ENCODE results near the gene ASB16. TPM values are rescaled to one million over a fixed set of nuclear protein-coding genes. Genes with fewer than 3 reads are reported as not detected.

The ASB16 gene
- total RNA-seq, 2 experiments from 2014 or later, result 0.38 TPM; not detected in 1

- H3K36me3 Mint-ChIP-seq (ENCODE audit: low read depth), result peaks cover 27% of the 10 kb centered on the region
- no peak overlapping the region for H3K27ac Mint-ChIP-seq
- no peaks in the 10 kb centered on the region for H3K9me3 Mint-ChIP-seq
- ChIA-PET POLR2A (interaction anchor here (0.9 to 25.4 kb wide), 8 partner anchors 12 to 167 kb away, joined by 3 to 504 read pairs (median 21); partner anchors contain the start of genes ASB16, ATXN7L3, HDAC5 and LSM12), CTCF (interaction anchor here (0.6 to 3.1 kb wide), 6 partner anchors 16 to 700 kb away, joined by 3 to 11 read pairs (median 6); partner anchors contain the start of gene UBTF)
- no peak overlapping the region for H3K4me3 Mint-ChIP-seq
- peaks cover 48% of the 10 kb centered on the region for H3K4me1 Mint-ChIP-seq
- DNase-seq, result no peak
- no peaks in the 10 kb centered on the region for H3K27me3 Mint-ChIP-seq
Observed at GRCh38 chr17:44184212-44184810, 13.8 kb downstream of the ASB16 start.

GRCh38 chr17:44186307-44187130 is 16.0 kb downstream of the ASB16 start, which contains the start of gene TMUB2:
Gene TMUB2 (plus strand): TSS chr17:44186972. CDS start chr17:44187709, 737 bp downstream.
- H3K9me3 Mint-ChIP-seq, result no peaks in the 10 kb centered on the region
- peaks cover 38% of the 10 kb centered on the region for H3K36me3 Mint-ChIP-seq (ENCODE audit: low read depth)
- CTCF ChIA-PET, result interaction anchor here (0.6 to 5.0 kb wide), 15 partner anchors 12 to 159 kb away, joined by 3 to 35 read pairs (median 4); partner anchors contain the start of genes ATXN7L3, GRN, HDAC5 and SLC25A39
- H3K27ac Mint-ChIP-seq, result peak within 1 kb of the TSS; percentile 95
- DNase-seq, result peak; percentile 99
- peak within 1 kb of the TSS; percentile 100 for H3K4me3 Mint-ChIP-seq
- POLR2A ChIA-PET, result interaction anchor here (0.7 to 25.4 kb wide), 23 partner anchors 8 to 963 kb away, joined by 3 to 504 read pairs (median 6); partner anchors contain the start of genes ASB16, ATXN7L3, GRN and HDAC5
- H3K27me3 Mint-ChIP-seq, result no peaks in the 10 kb centered on the region
- H3K4me1 Mint-ChIP-seq, result peaks cover 55% of the 10 kb centered on the region

GRCh38 chr17:44187131-44187899 is 16.8 kb downstream of the ASB16 start:
- peaks cover 49% of the 10 kb centered on the region for H3K4me1 Mint-ChIP-seq
- no peaks in the 10 kb centered on the region for H3K9me3 Mint-ChIP-seq
- H3K4me3 Mint-ChIP-seq, result peak overlapping the region; percentile 100
- peak overlapping the region; percentile 95 for H3K27ac Mint-ChIP-seq
- H3K36me3 Mint-ChIP-seq (ENCODE audit: low read depth), result peaks cover 33% of the 10 kb centered on the region
- no peak for DNase-seq
- no peaks in the 10 kb centered on the region for H3K27me3 Mint-ChIP-seq
- ChIA-PET POLR2A (interaction anchor here (0.7 to 25.4 kb wide), 20 partner anchors 8 to 874 kb away, joined by 3 to 504 read pairs (median 8); partner anchors contain the start of genes ASB16, ATXN7L3, GRN and HDAC5), CTCF (interaction anchor here (0.7 to 5.0 kb wide), 11 partner anchors 11 to 158 kb away, joined by 4 to 35 read pairs (median 11); partner anchors contain the start of genes ATXN7L3, HDAC5 and UBTF)

- peaks cover 32% of the 10 kb centered on the region for H3K36me3 Mint-ChIP-seq (ENCODE audit: low read depth)
- H3K4me1 Mint-ChIP-seq, result peaks cover 40% of the 10 kb centered on the region
- H3K27me3 Mint-ChIP-seq, result no peaks in the 10 kb centered on the region
- H3K9me3 Mint-ChIP-seq, result no peaks in the 10 kb centered on the region
- no peak for DNase-seq
- H3K4me3 Mint-ChIP-seq, result peak overlapping the region; percentile 100
- H3K27ac Mint-ChIP-seq, result peak overlapping the region; percentile 95
- CTCF ChIA-PET, result interaction anchor here (3.6 to 5.0 kb wide), 2 partner anchors 10 to 22 kb away, joined by 21 to 35 read pairs; partner anchors contain the start of gene ATXN7L3
- POLR2A ChIA-PET, result interaction anchor here (1.0 to 25.4 kb wide), 6 partner anchors 11 to 66 kb away, joined by 3 to 504 read pairs (median 23); partner anchors contain the start of genes ATXN7L3, HDAC5 and UBTF
Observed at GRCh38 chr17:44188576-44189403, 18.3 kb downstream of the ASB16 start.

GRCh38 chr17:44190481-44190880 is 20.0 kb downstream of the ASB16 start:
- no peaks in the 10 kb centered on the region for H3K9me3 Mint-ChIP-seq
- ChIA-PET CTCF (interaction anchor here (0.9 kb wide), 1 partner anchor 20 kb away, joined by 3 read pairs; no protein-coding TSS in a partner anchor), POLR2A (interaction anchor here (25.4 kb wide), 1 partner anchor 24 kb away, joined by 504 read pairs; the partner anchor contains the start of gene UBTF)
- H3K4me1 Mint-ChIP-seq, result peaks cover 27% of the 10 kb centered on the region
- no peaks in the 10 kb centered on the region for H3K27me3 Mint-ChIP-seq
- peaks cover 45% of the 10 kb centered on the region for H3K36me3 Mint-ChIP-seq (ENCODE audit: low read depth)
- H3K4me3 Mint-ChIP-seq, result no peak overlapping the region
- DNase-seq, result no peak
- no peak overlapping the region for H3K27ac Mint-ChIP-seq

GRCh38 chr17:44191369-44191768 is 20.9 kb downstream of the ASB16 start:
- no peak for DNase-seq
- Mint-ChIP-seq H3K4me1 (peaks cover 28% of the 10 kb centered on the region), H3K9me3 (no peaks in the 10 kb centered on the region), H3K36me3 (ENCODE audit: low read depth) (peaks cover 50% of the 10 kb centered on the region), H3K27me3 (no peaks in the 10 kb centered on the region), H3K4me3 (no peak overlapping the region), H3K27ac (no peak overlapping the region)
- ChIA-PET POLR2A (interaction anchor here (1.0 to 25.4 kb wide), 2 partner anchors 20 to 23 kb away, joined by 3 to 504 read pairs; partner anchors contain the start of gene UBTF), CTCF (interaction anchor here (0.9 kb wide), 1 partner anchor 19 kb away, joined by 3 read pairs; no protein-coding TSS in a partner anchor)

GRCh38 chr17:44191941-44192496 is 21.5 kb downstream of the ASB16 start:
- Mint-ChIP-seq H3K9me3 (no peaks in the 10 kb centered on the region), H3K4me1 (peaks cover 31% of the 10 kb centered on the region), H3K36me3 (ENCODE audit: low read depth) (peaks cover 52% of the 10 kb centered on the region), H3K27me3 (no peaks in the 10 kb centered on the region), H3K4me3 (no peak overlapping the region), H3K27ac (no peak overlapping the region)
- ChIA-PET CTCF (no interaction called here), POLR2A (interaction anchor here (1.0 to 25.4 kb wide), 2 partner anchors 21 to 22 kb away, joined by 3 to 504 read pairs; partner anchors contain the start of gene UBTF)
- DNase-seq, result no peak

- no peaks in the 10 kb centered on the region for H3K9me3 Mint-ChIP-seq
Observed at GRCh38 chr17:44192750-44193149, 22.2 kb downstream of the ASB16 start.

GRCh38 chr17:44193326-44194084 is 23.0 kb downstream of the ASB16 start:
- ChIA-PET POLR2A (interaction anchor here (25.4 kb wide), 1 partner anchor 21 kb away, joined by 504 read pairs; the partner anchor contains the start of gene UBTF), CTCF (no interaction called here)
- H3K27me3 Mint-ChIP-seq, result no peaks in the 10 kb centered on the region
- peaks cover 65% of the 10 kb centered on the region for H3K36me3 Mint-ChIP-seq (ENCODE audit: low read depth)
- H3K4me1 Mint-ChIP-seq, result peaks cover 36% of the 10 kb centered on the region
- DNase-seq, result no peak
- no peak overlapping the region for H3K27ac Mint-ChIP-seq
- no peaks in the 10 kb centered on the region for H3K9me3 Mint-ChIP-seq
- no peak overlapping the region for H3K4me3 Mint-ChIP-seq

More at GRCh38 chr17:44192750-44193149, 22.2 kb downstream of the ASB16 start:
- DNase-seq, result no peak
- Mint-ChIP-seq H3K27ac (no peak overlapping the region), H3K27me3 (no peaks in the 10 kb centered on the region), H3K4me3 (no peak overlapping the region), H3K36me3 (ENCODE audit: low read depth) (peaks cover 57% of the 10 kb centered on the region), H3K4me1 (peaks cover 37% of the 10 kb centered on the region)
- CTCF ChIA-PET, result no interaction called here
- POLR2A ChIA-PET, result interaction anchor here (25.4 kb wide), 1 partner anchor 21 kb away, joined by 504 read pairs; the partner anchor contains the start of gene UBTF

- DNase-seq, result no peak
- ChIA-PET CTCF (interaction anchor here (1.0 to 2.8 kb wide), 5 partner anchors 10 to 149 kb away, joined by 3 to 25 read pairs (median 9); partner anchors contain the start of gene TMUB2), POLR2A (interaction anchor here (6.2 to 25.4 kb wide), 2 partner anchors 10 to 17 kb away, joined by 127 to 504 read pairs; partner anchors contain the start of genes TMUB2 and UBTF)
- Mint-ChIP-seq H3K9me3 (no peaks in the 10 kb centered on the region), H3K4me3 (no peak overlapping the region), H3K27ac (peak overlapping the region; percentile 95), H3K27me3 (no peaks in the 10 kb centered on the region), H3K4me1 (peaks cover 33% of the 10 kb centered on the region), H3K36me3 (ENCODE audit: low read depth) (peaks cover 44% of the 10 kb centered on the region)
Observed at GRCh38 chr17:44197107-44197506, 26.6 kb downstream of the ASB16 start.
